HG03175 (cell line): ENCODE results near the gene DGCR8.
"Not testable (repeated sequence)": the region's sequence is repeated elsewhere in the genome, so short reads cannot be mapped to it uniquely, and the experiment has no call there.

Experiments used
- ATAC-seq: cut with Tn5 transposase; IDR thresholded peaks from one replicate; pipeline ENCODE4 v1.9.1; 2021; ENCODE audit warnings: mild to moderate bottlenecking, moderate library complexity; ENCODE audit not compliant: unreplicated experiment

The DGCR8 gene

DNA sequence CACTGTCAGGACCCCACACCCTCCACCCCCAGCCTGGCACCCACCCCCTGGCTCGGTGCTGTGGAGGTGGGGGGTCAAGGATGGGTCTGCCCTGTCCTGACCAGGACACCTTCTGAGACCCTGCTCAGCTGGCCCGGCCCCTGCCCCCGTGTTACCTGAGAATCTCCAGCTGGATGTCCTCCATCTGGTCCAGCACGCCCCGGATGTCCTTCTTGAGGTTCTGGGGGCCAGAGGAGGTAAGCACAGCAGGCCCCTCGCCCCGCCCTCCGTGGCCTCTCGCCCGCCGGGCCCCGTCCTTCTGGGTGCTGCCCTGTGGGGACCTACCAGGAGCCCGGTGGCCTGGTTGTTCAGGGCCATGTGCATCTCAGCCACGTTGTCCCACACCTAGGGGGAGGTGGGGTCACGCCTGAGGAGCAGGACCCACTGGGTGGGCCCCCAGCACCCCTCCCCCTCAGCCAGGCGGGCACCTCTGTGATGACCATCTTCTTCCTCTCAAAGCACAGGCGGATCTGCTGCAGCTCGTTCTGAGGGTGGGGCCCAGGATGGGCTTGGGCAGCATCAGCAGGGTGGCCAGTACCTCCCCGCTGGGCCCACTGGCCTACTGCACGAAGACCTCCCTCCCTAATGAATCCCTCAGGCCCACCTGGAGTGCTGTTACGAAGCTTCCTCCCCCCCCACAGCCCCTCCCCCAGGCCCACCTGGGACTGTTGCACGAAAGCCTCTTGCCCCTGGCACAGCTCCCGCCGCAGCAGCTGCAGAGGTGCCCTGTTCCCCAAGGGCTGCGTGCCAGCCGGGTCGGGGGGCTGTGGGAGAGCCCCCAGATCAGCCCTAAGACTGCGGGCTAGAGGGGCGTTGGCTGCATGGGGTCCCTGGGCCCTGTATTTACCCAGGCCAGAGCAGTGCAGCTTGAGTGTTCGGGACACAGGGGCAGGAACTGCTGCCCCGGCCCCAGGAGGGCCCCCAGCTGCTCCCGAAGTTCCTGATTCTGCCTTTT, 69.5 kb downstream of the DGCR8 start:
- ATAC-seq = no peak

DNA sequence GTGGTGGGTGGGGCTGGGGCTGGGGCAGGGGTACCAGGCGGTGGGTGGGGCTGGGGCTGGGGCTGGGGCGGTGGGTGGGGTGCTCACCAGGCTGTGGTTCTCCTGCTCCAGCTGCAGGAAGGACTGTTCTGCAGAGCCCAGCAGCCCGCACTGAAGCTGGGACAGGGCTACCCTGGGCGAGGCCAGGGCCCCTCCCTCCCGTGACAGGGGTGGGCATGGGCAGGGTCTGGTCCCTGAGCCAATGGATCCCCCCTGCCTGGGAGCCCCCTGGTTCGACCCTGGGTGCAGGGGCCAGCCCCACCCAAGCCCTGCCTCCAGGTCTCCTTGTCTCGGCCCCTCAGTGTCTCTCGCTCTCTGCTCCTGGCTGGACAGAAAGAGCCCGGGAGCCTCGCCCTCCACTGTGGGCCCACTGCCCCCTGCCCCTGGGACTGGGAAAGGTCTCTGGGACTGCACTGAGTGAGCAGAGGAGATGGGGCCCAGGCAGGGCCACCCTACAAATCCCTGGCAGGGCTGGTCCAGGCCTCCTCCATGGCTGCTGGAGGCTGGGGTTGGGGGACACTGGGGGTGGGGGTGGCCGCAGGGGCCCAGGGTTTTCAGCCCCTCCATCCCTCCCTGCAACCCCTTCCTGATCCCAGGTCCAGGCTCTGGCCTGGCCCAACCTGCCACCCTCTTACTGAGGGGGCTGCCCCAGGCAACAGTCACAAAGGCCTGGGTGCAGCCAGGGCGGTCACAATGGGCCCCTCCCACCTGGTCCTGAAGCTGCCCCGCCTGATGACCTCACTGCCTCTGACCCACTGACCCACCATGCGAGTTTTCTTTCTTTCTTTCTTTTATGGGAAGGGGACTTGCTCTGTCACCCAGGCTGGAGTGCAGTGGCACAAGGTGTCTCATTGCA, 70.6 kb downstream of the DGCR8 start, which contains the start of gene CCDC188:
Gene CCDC188 (minus strand): TSS at position 675 of the 895 bp plus-strand sequence. CDS start 69 bp downstream, at position 606.
- no peak for ATAC-seq

DNA sequence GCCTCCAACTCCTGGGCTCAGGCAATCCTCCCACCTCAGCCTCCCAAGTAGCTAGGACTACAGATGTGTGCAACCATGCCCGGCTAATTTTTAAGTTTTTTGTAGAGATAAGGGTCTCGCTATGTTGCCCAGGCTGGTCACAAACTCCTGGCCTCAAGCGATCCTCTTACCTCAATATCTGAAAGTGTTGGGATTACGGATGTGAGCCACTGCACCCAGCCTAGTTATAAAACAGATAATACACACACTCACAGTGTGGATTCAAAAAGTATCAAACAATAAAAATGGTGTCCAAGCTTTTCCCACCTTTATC, 71.2 kb downstream of the DGCR8 start:
- no peak for ATAC-seq

DNA sequence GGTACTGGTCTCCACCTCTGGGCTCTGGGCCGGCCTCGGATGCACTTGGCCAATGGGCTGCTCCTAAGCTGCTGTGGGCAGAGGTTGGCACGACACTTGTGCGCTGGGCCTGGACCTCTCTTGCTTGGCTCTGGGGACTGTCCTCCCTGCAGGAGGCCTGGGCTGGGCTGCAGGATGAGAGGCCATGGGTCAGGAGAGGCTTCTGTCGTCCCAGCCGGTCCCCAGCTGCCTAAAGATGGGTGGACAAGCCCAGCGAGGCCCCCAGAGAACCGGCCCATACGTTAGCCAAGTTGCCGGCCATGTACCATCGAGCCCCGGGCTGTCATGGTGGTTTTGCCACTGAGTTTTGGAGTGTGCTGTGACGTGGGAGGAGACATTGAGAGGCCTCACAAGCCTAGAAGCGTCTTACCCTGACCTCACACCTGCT, 72.4 kb downstream of the DGCR8 start:
- ATAC-seq = no peak

DNA sequence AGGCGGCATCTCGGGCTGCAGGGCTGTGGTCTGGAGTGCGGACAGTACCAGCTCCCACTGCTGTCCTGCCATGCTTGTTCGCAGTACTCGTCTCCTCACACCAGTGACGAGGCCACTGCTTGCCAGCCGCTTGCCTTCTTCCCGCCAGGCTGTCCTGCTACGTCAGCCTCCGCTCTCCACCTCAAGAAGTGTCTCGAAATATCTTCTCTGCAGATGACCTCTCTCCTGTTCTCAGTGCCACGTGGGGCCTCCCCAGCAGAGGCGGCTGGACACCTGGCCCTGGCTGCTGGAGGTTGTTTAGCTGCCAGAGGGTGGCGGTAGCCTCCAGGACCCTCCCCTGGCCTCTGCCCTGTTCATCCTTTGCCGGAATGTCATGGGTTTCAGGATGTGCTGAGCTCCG, 73.9 kb downstream of the DGCR8 start:
- ATAC-seq = no peak

DNA sequence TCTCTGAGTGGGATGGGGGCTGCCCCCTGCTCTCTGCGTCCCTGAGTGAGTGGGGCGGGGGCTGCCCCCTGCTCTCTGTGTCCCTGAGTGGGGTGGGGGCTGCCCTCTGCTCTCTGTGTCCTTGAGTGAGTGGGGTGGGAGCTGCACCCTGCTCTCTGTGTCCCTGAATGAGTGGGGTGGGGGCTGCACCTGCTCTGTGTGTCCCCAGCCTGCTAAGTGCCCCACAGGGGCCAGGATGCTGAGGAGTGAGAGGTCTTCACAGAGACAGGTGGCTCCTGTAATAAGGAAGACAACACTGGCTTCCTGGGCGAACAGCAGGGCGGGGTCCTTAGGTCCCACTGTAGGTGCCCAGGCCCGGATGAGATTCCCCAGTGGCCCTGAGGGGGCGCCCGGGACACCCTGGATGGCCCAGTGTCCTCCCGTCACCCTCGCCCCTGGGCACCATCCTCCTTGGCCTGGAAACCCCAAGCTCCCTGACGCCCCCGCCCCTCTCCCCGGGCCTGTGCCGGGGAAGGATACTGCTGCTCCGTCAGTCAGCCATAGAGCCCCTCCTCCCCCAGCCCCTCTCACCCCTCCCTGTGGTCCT, 74.7 kb downstream of the DGCR8 start:
- ATAC-seq = no peak

GRCh38 chr22:20155330-20156041, 75.4 kb downstream of the DGCR8 start:
- ATAC-seq = no peak

DNA sequence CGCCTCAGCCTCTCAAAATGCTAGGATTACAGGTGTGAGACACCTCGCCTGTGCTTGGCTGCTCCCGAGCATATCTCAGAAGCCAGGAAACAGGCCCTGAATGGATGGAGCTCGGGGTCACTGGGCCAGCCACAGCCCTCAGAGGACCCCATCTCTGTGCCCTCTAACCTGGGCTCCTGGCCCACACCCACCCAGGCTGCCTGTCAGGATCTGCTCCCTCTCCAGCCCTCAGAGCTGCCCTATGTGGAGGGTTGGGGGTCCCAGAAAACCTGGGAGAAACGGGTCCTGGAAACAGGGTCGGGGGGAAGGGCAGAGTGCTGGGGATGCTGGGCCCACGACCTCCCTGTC, 76.0 kb downstream of the DGCR8 start:
- no peak for ATAC-seq

GRCh38 chr22:20156611-20157429, 76.8 kb downstream of the DGCR8 start:
- ATAC-seq = no peak

DNA sequence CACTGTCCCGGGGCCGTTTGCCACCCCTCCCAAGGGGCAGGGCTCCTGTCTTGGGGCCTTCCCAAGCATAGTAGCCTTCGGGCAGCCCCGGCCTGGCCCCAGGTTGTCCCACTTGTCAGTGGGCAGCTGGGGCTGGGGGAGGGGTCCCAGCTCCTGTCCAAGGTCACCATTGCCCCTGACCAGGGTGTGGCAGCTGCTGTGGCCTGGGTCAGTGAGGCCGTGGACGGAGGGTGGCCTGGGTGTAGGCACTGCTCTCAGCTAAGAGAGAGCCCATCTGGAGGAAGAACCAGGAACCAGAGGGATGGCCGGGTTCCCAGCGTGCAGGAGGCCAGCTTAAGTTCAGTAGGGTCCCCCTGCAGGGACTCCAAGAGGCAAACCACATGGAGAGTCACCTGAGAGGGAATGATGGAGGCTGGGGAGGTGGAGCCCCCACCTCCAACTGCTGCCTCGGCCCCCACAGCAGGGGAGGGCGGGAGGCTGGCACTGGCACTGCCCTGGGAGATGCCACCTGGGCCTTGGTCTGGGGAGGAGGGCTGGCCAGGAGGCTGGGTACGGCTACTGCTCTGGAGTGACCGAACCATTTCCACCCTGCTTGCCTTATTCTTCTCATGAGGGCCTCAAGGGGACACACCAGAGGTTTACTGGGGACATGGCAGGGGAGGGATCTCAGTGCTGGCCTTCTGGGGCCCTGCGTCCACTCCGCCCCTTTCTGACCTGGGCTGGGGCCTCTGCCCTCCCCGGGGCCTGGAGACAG, 77.6 kb downstream of the DGCR8 start:
- no peak for ATAC-seq

GRCh38 chr22:20158391-20159036, 78.5 kb downstream of the DGCR8 start:
- no peak for ATAC-seq

DNA sequence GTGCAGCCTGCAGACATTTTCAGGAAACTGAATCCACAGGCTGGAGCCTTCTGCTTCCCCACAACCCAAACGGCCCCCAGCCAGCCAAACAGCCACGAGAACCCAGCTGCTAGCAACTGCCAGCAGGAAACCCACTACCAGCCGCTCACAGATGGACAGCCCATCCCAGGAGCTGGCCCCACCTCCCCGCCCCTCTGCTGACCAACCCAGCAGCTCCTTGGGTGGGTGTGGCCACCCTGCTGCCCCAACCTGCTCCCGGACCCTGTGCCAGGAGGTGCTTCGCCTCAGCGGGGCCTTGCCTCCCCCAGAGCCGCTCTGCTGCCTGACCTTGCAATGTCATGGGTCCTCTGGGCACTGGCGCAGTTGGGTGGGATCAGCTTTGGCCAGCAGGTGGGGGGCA, 79.0 kb downstream of the DGCR8 start:
- ATAC-seq = no peak

GRCh38 chr22:20159531-20159930, 79.5 kb downstream of the DGCR8 start:
- ATAC-seq = not testable (repeated sequence)

DNA sequence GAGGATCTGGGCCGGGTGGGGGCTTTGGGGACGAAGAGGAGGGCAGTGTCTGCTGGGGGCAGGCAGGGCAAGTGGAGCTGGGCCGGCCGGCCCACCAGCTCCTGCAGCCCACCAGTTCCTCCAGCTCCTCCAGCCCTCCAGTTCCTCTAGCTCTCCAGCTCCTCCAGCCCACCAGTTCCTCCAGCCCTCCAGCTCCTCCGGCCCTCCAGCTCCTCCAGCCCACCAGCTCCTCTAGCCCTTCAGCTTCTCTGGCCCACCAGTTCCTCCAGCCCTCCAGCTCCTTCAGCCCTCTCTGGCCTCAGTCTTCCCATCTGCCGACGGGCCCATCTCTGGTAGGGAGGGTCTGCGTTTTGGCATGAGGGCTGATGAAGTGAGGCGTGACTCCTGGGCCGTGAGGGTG, 80.0 kb downstream of the DGCR8 start:
- no peak for ATAC-seq
